Endothelial cell of umbilical vein (primary cell): ENCODE data around the gene DTNA. TPM values are rescaled to one million over a fixed set of nuclear protein-coding genes. Genes with fewer than 3 reads are reported as not detected.

ENCODE experiments used
- BruUV-seq: library from RNA; stranded (reverse); fragments of 400-500 nt; replicated peaks from 2 replicates; lab custom pipeline; 2021; lab: Mats Ljungman, UMichigan
- CTCF ChIA-PET: fragments of 300-600, 350-600 bp; sonication (Branson Sonifier 250); formaldehyde crosslinking; loops from one replicate; lab custom pipeline; 2021; ENCODE audit warnings: antibody characterized with exemption, inconsistent platforms; lab: Charles Lee
- POLR2A ChIA-PET: fragments of 300-600, 350-600 bp; sonication (Branson Sonifier 250); formaldehyde crosslinking; loops from one replicate; lab custom pipeline; 2021; ENCODE audit warnings: antibody characterized with exemption, inconsistent platforms; lab: Charles Lee
- DNase-seq: peaks from one replicate; pipeline ENCODE4 v3.0.0-alpha.2; 2011; ENCODE audit warnings: low read depth, low spot score
- FAIRE-seq: peaks from 2 replicates; lab custom pipeline; 2011; peaks lifted over from hg19 to GRCh38; lab: Jason Lieb, UNC
- H2AFZ ChIP-seq: 2 replicates; pipeline ENCODE4 v1.6.0; 2012; ENCODE audit warnings: low read depth, low read length, control low read depth, inconsistent platforms
- H3K27ac ChIP-seq: 2 replicates; pipeline ENCODE4 v1.5.1; 2011; ENCODE audit warnings: low read depth, mild to moderate bottlenecking, control low read depth, low read length, moderate library complexity; ENCODE audit not compliant: insufficient read depth
- H3K27me3 ChIP-seq, 2 experiments: 2 replicates each; pipeline versions ENCODE4 v1.6.0 to v1.6.1; 2011; ENCODE audit warnings: low read length in 2 of 2, mixed read lengths in 1 of 2; ENCODE audit not compliant: control insufficient read depth in 2 of 2, insufficient read depth in 2 of 2
- H3K36me3 ChIP-seq, 2 experiments: 2 replicates in 1 of 2; 3 replicates in 1 of 2; pipeline ENCODE4 v1.5.1; 2011; ENCODE audit warnings: low read length in 2 of 2, mild to moderate bottlenecking in 1 of 2, moderate library complexity in 1 of 2; ENCODE audit not compliant: control insufficient read depth in 2 of 2, insufficient read depth in 2 of 2; ENCODE audit errors: extremely low read depth in 1 of 2
- H3K4me1 ChIP-seq: 3 replicates; pipeline ENCODE4 v1.5.1; 2011; ENCODE audit warnings: mild to moderate bottlenecking, low read length; ENCODE audit not compliant: control insufficient read depth, insufficient read depth; ENCODE audit errors: extremely low read depth
- H3K4me2 ChIP-seq: 2 replicates; pipeline ENCODE4 v1.6.1; 2011; ENCODE audit warnings: low read length, control low read depth, mixed read lengths; ENCODE audit not compliant: insufficient read depth
- H3K4me3 ChIP-seq, 3 experiments: fragments of 200-600 bp in 1 of 3; sonication (generic), shearing (Covaris generic) in 1 of 3; replicated peaks in 1 of 3; 2 replicates each; pipeline ENCODE4 v1.5.1; 2011 to 2016; ENCODE audit warnings: control low read depth in 3 of 3, low read length in 3 of 3, mild to moderate bottlenecking in 2 of 3, inconsistent platforms in 1 of 3, low read depth in 1 of 3, moderate library complexity in 1 of 3; ENCODE audit not compliant: insufficient read depth in 1 of 3
- H3K79me2 ChIP-seq: 2 replicates; pipeline ENCODE4 v1.6.0; 2012; ENCODE audit warnings: low read length, inconsistent platforms; ENCODE audit not compliant: control insufficient read depth, insufficient read depth
- H3K9ac ChIP-seq: replicated peaks from 2 replicates; pipeline ENCODE3; 2011; ENCODE audit warnings: low read length, control low read depth; ENCODE audit not compliant: insufficient read depth; ENCODE audit errors: extremely low read depth
- H3K9me1 ChIP-seq: replicated peaks from 3 replicates; pipeline ENCODE4 v1.6.0; 2011; ENCODE audit warnings: mild to moderate bottlenecking, low read length; ENCODE audit not compliant: control insufficient read depth, insufficient read depth; ENCODE audit errors: extremely low read depth
- H3K9me3 ChIP-seq: replicated peaks from 2 replicates; pipeline ENCODE4 v1.5.1; 2012; ENCODE audit warnings: low read length, inconsistent platforms; ENCODE audit not compliant: control insufficient read depth, insufficient read depth
- H4K20me1 ChIP-seq: replicated peaks from 2 replicates; pipeline ENCODE3; 2011; ENCODE audit warnings: mild to moderate bottlenecking, low read length; ENCODE audit not compliant: control insufficient read depth, insufficient read depth; ENCODE audit errors: extremely low read depth
- CTCF ChIP-seq, 2 donors: IDR thresholded peaks; 1 replicate in 1 of 2; 2 replicates in 1 of 2; pipeline ENCODE4 v1.5.1; 2011; ENCODE audit warnings: low read length in 2 of 2, mild to moderate bottlenecking in 2 of 2, moderate library complexity in 2 of 2, control low read depth in 1 of 2, inconsistent platforms in 1 of 2, low read depth in 1 of 2; ENCODE audit not compliant: insufficient read depth in 1 of 2; ENCODE audit errors: extremely low read depth in 1 of 2
- EZH2 ChIP-seq: IDR thresholded peaks from 2 replicates; pipeline ENCODE4 v1.6.1; 2012; ENCODE audit warnings: borderline replicate concordance, low read depth, mild to moderate bottlenecking, moderate library complexity, low read length, inconsistent platforms; ENCODE audit not compliant: severe bottlenecking
- FOS ChIP-seq: IDR thresholded peaks from 2 replicates; pipeline ENCODE4 v1.6.1; 2011; ENCODE audit warnings: mild to moderate bottlenecking, low read length, moderate library complexity, borderline replicate concordance; ENCODE audit not compliant: insufficient read depth
- GATA2 ChIP-seq: IDR thresholded peaks from 2 replicates; pipeline ENCODE4 v1.7.0; 2011; ENCODE audit warnings: low read depth, mild to moderate bottlenecking, moderate library complexity, mixed read lengths, low read length; ENCODE audit not compliant: insufficient read length, insufficient read depth
- JUN ChIP-seq: IDR thresholded peaks from 2 replicates; pipeline ENCODE4 v1.6.1; 2011; ENCODE audit warnings: borderline replicate concordance, low read depth; ENCODE audit not compliant: insufficient read length, insufficient read depth
- MYC ChIP-seq: IDR thresholded peaks from one replicate; pipeline ENCODE4 v1.6.1; 2011; ENCODE audit warnings: mild to moderate bottlenecking, low read depth, low read length
- POLR2A ChIP-seq: IDR thresholded peaks from 2 replicates; pipeline ENCODE4 v1.6.1; 2012; ENCODE audit warnings: low read depth, mild to moderate bottlenecking, control low read depth, low read length
- POLR2AphosphoS5 ChIP-seq: IDR thresholded peaks from 2 replicates; pipeline ENCODE4 v1.6.1; 2012; ENCODE audit warnings: low read depth, mild to moderate bottlenecking, control low read depth, low read length, moderate library complexity; ENCODE audit not compliant: insufficient read depth
- dilution Hi-C: fragments of 300-500 bp; cut with MboI; formaldehyde crosslinking; loops from one replicate; pipeline ENCODE4 v1.15.0; 2019; ENCODE audit warnings: low sequenced_read_pairs; ENCODE audit not compliant: extremely low pct_ligation_motif_present
- intact Hi-C: fragments of 100-400 bp; cut with micrococcal nuclease; formaldehyde crosslinking; loops from one replicate; pipeline ENCODE4 v1.10.0; 2022
- polyA plus RNA-seq, 4 experiments: library from polyadenylated mRNA; depleted of rRNA in 3 of 4; stranded (reverse) in 3 of 4; unstranded in 1 of 4; fragments of >200 nt; gene quantifications; 2 replicates each; pipeline versions ENCODE4 v1.2.1 to v1.2.3, GENCODE V29; 2011 to 2012; ENCODE audit warnings: missing spikeins in 1 of 4
- total RNA-seq: library from RNA; stranded (reverse); gene quantifications from 2 replicates; pipeline ENCODE4 v1.2.3, GENCODE V29; 2021
- TF ChIP-seq, protein P1 (sequence below): IDR thresholded peaks from 2 replicates; pipeline ENCODE4 v1.6.1; 2011; ENCODE audit not compliant: insufficient read depth, insufficient read length

Gene DTNA
- total and polyA plus RNA-seq, 2 donors (not counting 3 experiments of a cell fraction or from before 2014, with no cell fraction given): 6.6 to 15.3 TPM

DNA sequence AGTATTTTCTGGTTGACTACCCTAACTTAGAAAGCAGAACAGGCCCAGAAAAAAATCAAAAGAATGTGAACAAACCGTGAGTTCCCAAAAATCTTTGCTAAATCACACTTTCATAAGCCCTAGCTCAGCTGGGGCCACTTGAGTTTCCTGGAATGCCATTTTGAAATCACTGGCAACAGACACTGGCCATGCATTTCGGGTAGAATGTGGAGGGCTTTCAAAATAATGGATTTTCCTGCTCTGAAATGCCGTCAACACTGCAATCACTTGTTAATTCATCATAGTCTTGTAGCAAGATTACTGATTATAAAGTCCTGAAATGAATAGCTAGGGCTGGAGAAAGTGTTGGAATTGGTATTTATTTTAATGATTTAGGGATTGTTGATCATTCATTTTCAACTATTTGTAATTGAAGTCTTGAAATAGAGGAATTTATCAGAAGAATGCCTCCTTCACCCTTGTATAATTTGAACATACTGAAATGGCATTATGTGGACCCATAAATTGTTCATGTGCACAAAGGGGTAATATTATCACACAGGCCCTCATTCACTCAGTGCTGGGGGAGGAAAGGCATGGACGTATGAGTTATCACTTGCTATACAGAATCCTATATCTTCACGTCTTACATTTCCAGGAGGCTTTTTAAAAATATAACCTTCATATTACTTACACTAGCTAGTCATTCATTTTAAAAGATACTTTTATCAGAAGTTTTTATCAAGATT is 134.8 kb downstream of the DTNA start:
- H3K4me2 ChIP-seq: no peak overlapping the region
- H3K79me2 ChIP-seq: no peaks in the 10 kb centered on the region
- no peak overlapping the region for H3K4me3 ChIP-seq
- dilution Hi-C loops: no loop called here
- no peaks in the 10 kb centered on the region for H3K9me3 ChIP-seq
- no peaks in the 10 kb centered on the region for H4K20me1 ChIP-seq
- H2AFZ ChIP-seq: no peak overlapping the region
- no peak overlapping the region for H3K9ac ChIP-seq
- CTCF ChIA-PET: no interaction called here
- POLR2A ChIA-PET: no interaction called here
- FAIRE-seq (no peak), DNase-seq (no peak)
- intact Hi-C loops: no loop called here
- TF ChIP-seq MYC (no peak), JUN (no peak), POLR2AphosphoS5 (no peak), GATA2 (no peak), FOS (no peak), POLR2A (no peak), EZH2 (no peak), CTCF (IDR thresholded peaks at IDR 0.05; ENCODE audit: extremely low read depth in 1 of 2, insufficient read depth in 1 of 2, low read depth in 1 of 2, low read length in 2 of 2) (no peak)
- TF ChIP-seq, protein P1, sequence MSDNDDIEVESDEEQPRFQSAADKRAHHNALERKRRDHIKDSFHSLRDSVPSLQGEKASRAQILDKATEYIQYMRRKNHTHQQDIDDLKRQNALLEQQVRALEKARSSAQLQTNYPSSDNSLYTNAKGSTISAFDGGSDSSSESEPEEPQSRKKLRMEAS: no peak
- H3K36me3 ChIP-seq: no peaks in the 10 kb centered on the region
- H3K27me3 ChIP-seq: no peaks in the 10 kb centered on the region
- no TSS peak for BruUV-seq
- H3K9me1 ChIP-seq: no peaks in the 10 kb centered on the region
- H3K4me1 ChIP-seq: no peaks in the 10 kb centered on the region
- no peak overlapping the region for H3K27ac ChIP-seq
